Camera-type eye (tissue), 1 donor: ENCODE results near the gene FANCM. TPM values are rescaled to one million over a fixed set of nuclear protein-coding genes. Genes with fewer than 3 reads are reported as not detected.

Source experiments
- total RNA-seq: library from RNA; depleted of rRNA; stranded (reverse); fragments of >200 nt; gene quantifications from one replicate; pipeline ENCODE4 v1.2.3, GENCODE V29; 2014

Gene FANCM, protein sequence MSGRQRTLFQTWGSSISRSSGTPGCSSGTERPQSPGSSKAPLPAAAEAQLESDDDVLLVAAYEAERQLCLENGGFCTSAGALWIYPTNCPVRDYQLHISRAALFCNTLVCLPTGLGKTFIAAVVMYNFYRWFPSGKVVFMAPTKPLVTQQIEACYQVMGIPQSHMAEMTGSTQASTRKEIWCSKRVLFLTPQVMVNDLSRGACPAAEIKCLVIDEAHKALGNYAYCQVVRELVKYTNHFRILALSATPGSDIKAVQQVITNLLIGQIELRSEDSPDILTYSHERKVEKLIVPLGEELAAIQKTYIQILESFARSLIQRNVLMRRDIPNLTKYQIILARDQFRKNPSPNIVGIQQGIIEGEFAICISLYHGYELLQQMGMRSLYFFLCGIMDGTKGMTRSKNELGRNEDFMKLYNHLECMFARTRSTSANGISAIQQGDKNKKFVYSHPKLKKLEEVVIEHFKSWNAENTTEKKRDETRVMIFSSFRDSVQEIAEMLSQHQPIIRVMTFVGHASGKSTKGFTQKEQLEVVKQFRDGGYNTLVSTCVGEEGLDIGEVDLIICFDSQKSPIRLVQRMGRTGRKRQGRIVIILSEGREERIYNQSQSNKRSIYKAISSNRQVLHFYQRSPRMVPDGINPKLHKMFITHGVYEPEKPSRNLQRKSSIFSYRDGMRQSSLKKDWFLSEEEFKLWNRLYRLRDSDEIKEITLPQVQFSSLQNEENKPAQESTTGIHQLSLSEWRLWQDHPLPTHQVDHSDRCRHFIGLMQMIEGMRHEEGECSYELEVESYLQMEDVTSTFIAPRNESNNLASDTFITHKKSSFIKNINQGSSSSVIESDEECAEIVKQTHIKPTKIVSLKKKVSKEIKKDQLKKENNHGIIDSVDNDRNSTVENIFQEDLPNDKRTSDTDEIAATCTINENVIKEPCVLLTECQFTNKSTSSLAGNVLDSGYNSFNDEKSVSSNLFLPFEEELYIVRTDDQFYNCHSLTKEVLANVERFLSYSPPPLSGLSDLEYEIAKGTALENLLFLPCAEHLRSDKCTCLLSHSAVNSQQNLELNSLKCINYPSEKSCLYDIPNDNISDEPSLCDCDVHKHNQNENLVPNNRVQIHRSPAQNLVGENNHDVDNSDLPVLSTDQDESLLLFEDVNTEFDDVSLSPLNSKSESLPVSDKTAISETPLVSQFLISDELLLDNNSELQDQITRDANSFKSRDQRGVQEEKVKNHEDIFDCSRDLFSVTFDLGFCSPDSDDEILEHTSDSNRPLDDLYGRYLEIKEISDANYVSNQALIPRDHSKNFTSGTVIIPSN (N-terminal part only)
- 17.6 TPM for total RNA-seq

DNA sequence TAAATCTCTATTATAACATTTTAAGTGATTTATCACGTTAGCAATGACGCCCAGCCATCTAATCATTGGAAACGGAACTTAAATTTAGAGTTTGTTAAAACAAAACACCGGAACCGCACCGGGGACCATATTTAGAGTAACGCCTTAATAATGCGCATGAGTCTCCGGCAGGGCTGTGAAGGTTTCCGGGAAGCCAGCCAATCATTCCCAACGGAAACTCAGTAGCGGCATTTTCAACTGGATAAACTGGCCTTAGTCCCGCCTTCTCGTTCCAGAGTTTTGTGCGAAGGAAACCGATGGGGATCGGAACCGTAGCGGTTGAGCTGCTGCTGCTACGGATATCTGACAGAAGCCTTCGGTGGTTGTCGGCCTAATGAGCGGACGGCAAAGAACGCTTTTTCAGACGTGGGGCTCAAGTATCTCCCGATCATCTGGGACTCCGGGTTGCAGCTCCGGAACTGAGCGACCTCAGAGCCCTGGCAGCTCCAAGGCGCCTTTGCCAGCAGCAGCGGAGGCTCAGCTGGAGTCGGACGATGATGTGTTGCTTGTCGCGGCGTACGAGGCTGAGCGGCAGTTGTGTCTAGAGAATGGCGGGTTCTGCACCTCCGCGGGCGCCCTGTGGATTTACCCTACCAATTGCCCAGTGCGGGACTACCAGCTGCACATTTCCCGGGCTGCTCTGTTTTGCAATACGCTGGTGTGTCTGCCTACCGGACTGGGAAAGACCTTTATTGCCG, at the start of gene FANCM:
Gene FANCM, plus strand, starts transcription at position 272 of the 737 bp plus-strand sequence. Its CDS starts 102 bp downstream, at position 374.

DNA sequence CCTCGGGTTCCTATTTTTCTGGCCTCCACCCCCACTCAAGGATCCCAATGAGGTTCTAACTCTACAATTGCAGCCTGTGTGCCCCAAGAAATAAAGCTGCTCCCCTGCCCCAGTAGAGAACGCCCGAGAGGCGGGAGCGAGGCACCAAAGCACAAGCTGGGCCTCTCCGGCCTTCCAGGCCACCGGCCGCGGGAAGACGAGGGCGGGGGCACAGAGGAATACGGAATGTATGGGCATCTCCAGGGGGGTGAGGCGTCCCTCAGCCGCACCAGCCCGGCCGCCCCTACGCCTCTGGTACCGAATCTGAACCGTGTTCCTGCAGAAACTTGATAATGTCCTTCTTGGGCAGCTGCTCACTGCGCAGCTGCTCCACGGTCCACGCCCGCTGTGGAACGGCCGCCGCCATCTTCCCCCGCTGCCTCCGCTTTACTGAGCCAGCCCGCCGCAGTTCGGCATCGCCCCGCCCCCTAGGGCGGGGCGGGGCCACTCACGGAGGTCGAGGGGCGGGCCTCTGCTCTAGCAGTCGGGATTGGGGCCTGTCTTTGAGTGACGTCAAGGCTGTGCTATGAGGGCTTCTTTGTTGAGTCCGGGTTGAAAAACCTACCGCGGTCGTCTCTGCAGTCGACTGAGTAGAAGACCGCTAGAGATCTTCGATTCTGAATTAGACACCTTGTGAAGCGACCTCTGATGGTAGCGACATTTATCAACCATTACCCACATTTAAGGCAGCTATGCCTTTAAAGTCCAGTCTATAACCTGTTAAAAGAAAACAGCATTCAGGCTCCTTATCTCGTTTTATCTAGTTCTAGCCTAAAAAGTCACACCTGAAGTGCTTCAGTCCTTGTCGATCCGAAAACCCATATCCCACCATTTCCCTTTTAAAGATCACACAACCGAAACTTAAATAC, 1.4 kb upstream of the FANCM start, which contains the start of gene FKBP3:
Gene FKBP3, minus strand, starts transcription at position 431 of the 908 bp plus-strand sequence. Its CDS starts 25 bp downstream, at position 406.

Other genes with a start within 250 kb of the FANCM start
- 53.8 TPM for gene KLHL28, start 174.0 kb upstream of the FANCM start, total RNA-seq
- 77.0 TPM for gene TOGARAM1, start 173.7 kb upstream of the FANCM start, total RNA-seq
- 96.4 TPM for gene PRPF39, start 51.8 kb upstream of the FANCM start, total RNA-seq
- gene FKBP3, start 1.4 kb upstream of the FANCM start, total RNA-seq: 73.9 TPM
- 38.7 TPM for gene MIS18BP1, start 117.3 kb downstream of the FANCM start, total RNA-seq